Astrocyte of the cerebellum (primary cell): Measurements from ENCODE around the gene PGPEP1.
"Not testable (repeated sequence)": the region's sequence is repeated elsewhere in the genome, so short reads cannot be mapped to it uniquely, and the experiment has no call there.

Source experiments
- DNase-seq: peaks from one replicate; pipeline ENCODE4 v3.0.0-alpha.2; 2011; ENCODE audit warnings: low read depth
- H3K4me3 ChIP-seq: 2 replicates; pipeline ENCODE4 v1.5.1; 2011; ENCODE audit warnings: mild to moderate bottlenecking, low read depth, low read length, moderate library complexity
- CTCF ChIP-seq: IDR thresholded peaks from 2 replicates; pipeline ENCODE4 v1.5.1; 2012; ENCODE audit warnings: low read length, low read depth, moderate library complexity, mild to moderate bottlenecking; ENCODE audit errors: missing control alignments
- in situ Hi-C: cut with HindIII; loops from 2 replicates; pipeline ENCODE4 v1.10.0; 2017; ENCODE audit warnings: low sequenced_read_pairs

PGPEP1 gene

GRCh38 chr19:18340990-18341868 lies 831 bp downstream of the PGPEP1 start:
- no peak for TF ChIP-seq CTCF
- in situ Hi-C loops = no loop called here
- H3K4me3 ChIP-seq = peak overlapping the region; percentile 78
- DNase-seq = no peak

GRCh38 chr19:18342090-18342632 lies 1.8 kb downstream of the PGPEP1 start:
- in situ Hi-C loops = no loop called here
- no peak for TF ChIP-seq CTCF
- H3K4me3 ChIP-seq = no peak overlapping the region
- no peak for DNase-seq

DNA sequence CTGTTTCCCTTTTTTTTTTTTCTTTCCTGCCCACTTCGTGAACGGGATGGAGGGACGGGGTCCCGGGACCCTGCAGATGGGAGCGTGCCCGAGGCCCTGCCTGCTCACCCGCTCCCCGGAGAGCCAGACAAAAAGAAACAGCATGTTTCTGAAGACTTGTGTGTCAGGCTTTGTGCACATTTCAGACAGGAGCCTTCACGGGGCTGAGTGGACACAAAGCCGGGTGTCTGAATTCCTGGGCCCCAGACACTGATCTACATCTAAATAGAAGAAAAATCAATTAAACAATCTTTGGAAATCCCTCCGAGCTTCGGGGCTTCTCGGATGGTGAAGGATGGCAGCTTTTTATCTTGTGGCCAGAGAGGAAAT lies 4.2 kb downstream of the PGPEP1 start:
- DNase-seq = no peak
- no peak for TF ChIP-seq CTCF
- no peak overlapping the region for H3K4me3 ChIP-seq
- in situ Hi-C loops = no loop called here

DNA sequence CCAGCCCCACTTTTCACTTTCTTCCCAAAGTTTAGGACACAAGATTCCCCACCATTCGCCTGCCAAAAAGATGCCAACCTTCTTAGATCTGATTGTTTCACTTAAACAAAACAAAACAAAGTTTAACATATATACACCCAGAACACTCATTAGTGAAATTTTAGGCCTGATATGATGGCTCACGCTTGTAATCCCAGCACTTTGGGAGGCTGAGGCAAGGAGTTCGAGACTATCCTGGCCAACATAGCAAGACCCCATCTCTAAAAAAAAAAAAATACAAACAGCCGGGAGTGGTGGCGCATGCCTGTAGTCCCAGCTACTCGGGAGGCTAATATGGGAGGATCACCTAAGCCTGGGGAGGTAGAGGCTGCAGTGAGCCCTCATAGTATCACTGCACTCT lies 4.9 kb downstream of the PGPEP1 start:
- in situ Hi-C loops = no loop called here

DNA sequence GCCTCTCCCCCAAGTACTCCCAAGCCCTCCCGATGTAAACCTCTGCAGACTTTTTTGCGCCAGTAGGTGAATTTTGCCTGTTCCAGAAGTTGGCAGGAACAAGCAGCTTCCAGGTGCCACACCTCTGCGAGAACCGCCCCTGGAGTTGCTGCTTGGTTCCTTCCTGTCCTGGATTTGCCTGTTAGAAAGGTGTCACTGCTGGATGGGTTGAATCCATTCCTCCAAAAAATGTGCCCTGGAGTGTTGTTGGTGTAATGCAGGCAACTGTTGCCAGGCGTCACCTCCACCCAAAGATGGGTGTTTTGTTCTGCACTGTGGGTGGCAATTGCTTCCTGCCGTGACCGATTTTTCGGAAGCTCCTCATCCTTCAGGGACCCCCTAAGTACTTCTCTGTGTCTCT lies 5.7 kb downstream of the PGPEP1 start:
- H3K4me3 ChIP-seq = no peak overlapping the region
- in situ Hi-C loops = no loop called here
- no peak for TF ChIP-seq CTCF
- DNase-seq = no peak

More for the DNA sequence above, 4.9 kb downstream of the PGPEP1 start:
- H3K4me3 ChIP-seq = no peak overlapping the region
- DNase-seq = no peak
- no peak for TF ChIP-seq CTCF

- in situ Hi-C loops = no loop called here
- no peak for DNase-seq
- TF ChIP-seq CTCF = no peak
- no peak overlapping the region for H3K4me3 ChIP-seq
Measured at GRCh38 chr19:18348171-18348570, 7.8 kb downstream of the PGPEP1 start.

- in situ Hi-C loops, H3K4me3 ChIP-seq, DNase-seq: not testable (repeated sequence)
Measured at GRCh38 chr19:18348818-18349339, 8.5 kb downstream of the PGPEP1 start.
